Thyroid gland (tissue), 4 donors: Measurements from ENCODE around the gene ACACA. TPM values are rescaled to one million over a fixed set of nuclear protein-coding genes. Genes with fewer than 3 reads are reported as not detected.
A peak's percentile ranks its signal among the peaks of the same experiment; 100 is the strongest.

ENCODE experiments used
- DNase-seq, 2 donors: peaks; one replicate each; pipeline ENCODE4 v3.0.0-alpha.2; 2019
- H3K27ac ChIP-seq, 3 donors: fragments of 200-600 bp; sonication (generic); 1 replicate in 2 of 3; 2 replicates in 1 of 3; pipeline ENCODE4 v1.5.1; 2016 to 2019; ENCODE audit warnings: mild to moderate bottlenecking in 1 of 3, moderate library complexity in 1 of 3
- H3K27me3 ChIP-seq: fragments of 200-600 bp; sonication (generic); one replicate; pipeline ENCODE4 v1.5.1; 2019
- H3K36me3 ChIP-seq, 2 donors: fragments of 200-600 bp; sonication (generic); one replicate each; pipeline ENCODE4 v1.5.1; 2016 to 2019
- H3K4me1 ChIP-seq, 2 donors: fragments of 200-600 bp; sonication (generic); one replicate each; pipeline ENCODE4 v1.5.1; 2017 to 2019
- H3K4me3 ChIP-seq, 3 donors: fragments of 200-600 bp; sonication (generic); replicated peaks in 1 of 3; 1 replicate in 2 of 3; 2 replicates in 1 of 3; pipeline ENCODE4 v1.5.1; 2016; ENCODE audit warnings: mild to moderate bottlenecking in 1 of 3
- H3K9me3 ChIP-seq: fragments of 200-600 bp; sonication (generic); one replicate; pipeline ENCODE4 v1.5.1; 2017
- CTCF ChIP-seq, 6 experiments: fragments of 200-600 bp in 3 of 6; fragments of 450-650 bp in 3 of 6; sonication (generic) in 3 of 6; IDR thresholded peaks; one replicate each; pipeline ENCODE4 v1.5.1; 2016 to 2019; ENCODE audit warnings: antibody characterized with exemption in 6 of 6, mild to moderate bottlenecking in 2 of 6, inconsistent platforms in 1 of 6, moderate library complexity in 1 of 6
- POLR2A ChIP-seq, 2 donors: fragments of 450-650 bp; IDR thresholded peaks; one replicate each; pipeline ENCODE4 v1.6.1; 2017; ENCODE audit warnings: antibody characterized with exemption in 2 of 2, mild to moderate bottlenecking in 2 of 2, moderate library complexity in 1 of 2
- WGBS, 2 donors: methylation state at CpG; one replicate each; pipeline ENCODE4 v1.1.5; 2017; 5-methylcytosine and 5-hydroxymethylcytosine counted together
- intact Hi-C: fragments of 100-400 bp; cut with DNase I; formaldehyde crosslinking; loops from one replicate; pipeline ENCODE4 v1.15.1; 2023
- total RNA-seq, 4 donors: library from RNA; depleted of rRNA; stranded (reverse); fragments of >200 nt; gene quantifications; one replicate each; pipeline ENCODE4 v1.2.3, GENCODE V29; 2016

ACACA gene
- total RNA-seq, 4 donors from 2014 or later: 27.2 to 55.7 (median 38.4) TPM

- DNase-seq: no peak
- TF ChIP-seq POLR2A (IDR thresholded peaks at IDR 0.05): no peak
- TF ChIP-seq CTCF (IDR thresholded peaks at IDR 0.05): peak in 4 of 6 experiments; percentile 20 to 67 (median 56)
- Histone ChIP-seq H3K4me1 (no peaks in the 10 kb centered on the region), H3K27ac (no peak overlapping the region), H3K4me3 (no peak overlapping the region), H3K9me3 (no peaks in the 10 kb centered on the region), H3K36me3 (peaks cover 0 to 18% of the 10 kb centered on the region in 2 donors), H3K27me3 (no peaks in the 10 kb centered on the region)
- 86 to 95% methylated on average over 3 of the region's 3 CpGs for WGBS, 2 donors
- intact Hi-C loops: loop anchor here (10.0 kb wide), 1 partner anchor 605 kb away; no protein-coding TSS in a partner anchor
Observed at GRCh38 chr17:37239690-37240334, 166.8 kb downstream of the ACACA start.

GRCh38 chr17:37234106-37234505 is 172.5 kb downstream of the ACACA start:
- Histone ChIP-seq H3K36me3 (no peaks in the 10 kb centered on the region), H3K4me1 (no peaks in the 10 kb centered on the region), H3K27me3 (no peaks in the 10 kb centered on the region), H3K4me3 (no peak overlapping the region), H3K27ac (no peak overlapping the region), H3K9me3 (no peaks in the 10 kb centered on the region)
- no peak for TF ChIP-seq CTCF (IDR thresholded peaks at IDR 0.05)
- no peak for TF ChIP-seq POLR2A (IDR thresholded peaks at IDR 0.05)
- no peak for DNase-seq
- intact Hi-C loops: no loop called here
- 94 to 97% methylated on average over 1 of the region's 1 CpG for WGBS, 2 donors

- Histone ChIP-seq H3K4me1 (no peaks in the 10 kb centered on the region), H3K4me3 (no peak overlapping the region), H3K27me3 (no peaks in the 10 kb centered on the region), H3K27ac (no peak overlapping the region), H3K36me3 (no peaks in the 10 kb centered on the region), H3K9me3 (no peaks in the 10 kb centered on the region)
- TF ChIP-seq CTCF (IDR thresholded peaks at IDR 0.05): no peak
- TF ChIP-seq POLR2A (IDR thresholded peaks at IDR 0.05): no peak
- WGBS, 2 donors: 90 to 96% methylated on average over 11 of the region's 11 CpGs
- intact Hi-C loops: no loop called here
- DNase-seq: no peak
Observed at GRCh38 chr17:37233036-37233435, 173.6 kb downstream of the ACACA start.

- Histone ChIP-seq H3K36me3 (no peaks in the 10 kb centered on the region), H3K4me1 (no peaks in the 10 kb centered on the region), H3K27ac (no peak overlapping the region), H3K27me3 (no peaks in the 10 kb centered on the region), H3K9me3 (no peaks in the 10 kb centered on the region), H3K4me3 (no peak overlapping the region)
- TF ChIP-seq POLR2A (IDR thresholded peaks at IDR 0.05) (no peak), CTCF (IDR thresholded peaks at IDR 0.05) (no peak)
- intact Hi-C loops: no loop called here
- WGBS, 2 donors: 92 to 94% methylated on average over 2 of the region's 2 CpGs
- DNase-seq: no peak
Observed at GRCh38 chr17:37231887-37232286, 174.7 kb downstream of the ACACA start.

GRCh38 chr17:37230633-37231032 is 176.0 kb downstream of the ACACA start:
- TF ChIP-seq POLR2A (IDR thresholded peaks at IDR 0.05) (no peak), CTCF (IDR thresholded peaks at IDR 0.05) (no peak)
- intact Hi-C loops: no loop called here
- H3K27ac ChIP-seq: no peak overlapping the region
- H3K36me3 ChIP-seq: no peaks in the 10 kb centered on the region
- H3K4me1 ChIP-seq: no peaks in the 10 kb centered on the region
- WGBS, 2 donors: 94 to 97% methylated on average over 1 of the region's 1 CpG
- no peak for DNase-seq
- H3K27me3 ChIP-seq: no peaks in the 10 kb centered on the region
- H3K9me3 ChIP-seq: no peaks in the 10 kb centered on the region
- no peak overlapping the region for H3K4me3 ChIP-seq
